ENCODE results near the gene TMCO1.
"Not testable (repeated sequence)": the region's sequence is repeated elsewhere in the genome, so short reads cannot be mapped to it uniquely, and the experiment has no call there.

Gene TMCO1

DNA sequence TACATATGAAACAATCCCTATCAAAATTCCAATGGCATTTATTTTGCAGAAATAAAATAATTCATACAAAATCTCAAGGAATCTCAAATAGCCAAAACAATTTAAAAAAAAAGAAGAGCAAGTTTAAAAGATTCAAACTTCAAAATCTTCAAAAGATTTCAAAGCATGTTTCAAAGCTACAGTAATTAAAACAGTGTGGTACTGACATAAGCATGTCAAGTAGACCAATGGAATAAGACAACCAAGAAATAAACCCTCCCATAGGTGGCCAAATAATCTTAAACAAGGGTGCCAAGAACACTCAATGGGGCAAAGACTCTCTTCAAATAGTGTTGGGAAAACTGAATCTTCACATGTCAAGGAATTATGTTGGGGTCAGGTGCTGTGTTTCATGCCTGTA, 30.7 kb upstream of the TMCO1 start:
- ChIA-PET CTCF (interaction anchor here (1.2 kb wide), 1 partner anchor 173 kb away, joined by 3 read pairs; no protein-coding TSS in a partner anchor), POLR2A (no interaction called here)
- TF ChIP-seq, protein P1, sequence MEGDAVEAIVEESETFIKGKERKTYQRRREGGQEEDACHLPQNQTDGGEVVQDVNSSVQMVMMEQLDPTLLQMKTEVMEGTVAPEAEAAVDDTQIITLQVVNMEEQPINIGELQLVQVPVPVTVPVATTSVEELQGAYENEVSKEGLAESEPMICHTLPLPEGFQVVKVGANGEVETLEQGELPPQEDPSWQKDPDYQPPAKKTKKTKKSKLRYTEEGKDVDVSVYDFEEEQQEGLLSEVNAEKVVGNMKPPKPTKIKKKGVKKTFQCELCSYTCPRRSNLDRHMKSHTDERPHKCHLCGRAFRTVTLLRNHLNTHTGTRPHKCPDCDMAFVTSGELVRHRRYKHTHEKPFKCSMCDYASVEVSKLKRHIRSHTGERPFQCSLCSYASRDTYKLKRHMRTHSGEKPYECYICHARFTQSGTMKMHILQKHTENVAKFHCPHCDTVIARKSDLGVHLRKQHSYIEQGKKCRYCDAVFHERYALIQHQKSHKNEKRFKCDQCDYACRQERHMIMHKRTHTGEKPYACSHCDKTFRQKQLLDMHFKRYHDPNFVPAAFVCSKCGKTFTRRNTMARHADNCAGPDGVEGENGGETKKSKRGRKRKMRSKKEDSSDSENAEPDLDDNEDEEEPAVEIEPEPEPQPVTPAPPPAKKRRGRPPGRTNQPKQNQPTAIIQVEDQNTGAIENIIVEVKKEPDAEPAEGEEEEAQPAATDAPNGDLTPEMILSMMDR (IDR thresholded peaks at IDR 0.05; ENCODE audit: control extremely low read depth, extremely low read depth, low read depth, missing control alignments), result no peak
- DNase-seq (ENCODE audit: extremely low spot score), result no peak

DNA sequence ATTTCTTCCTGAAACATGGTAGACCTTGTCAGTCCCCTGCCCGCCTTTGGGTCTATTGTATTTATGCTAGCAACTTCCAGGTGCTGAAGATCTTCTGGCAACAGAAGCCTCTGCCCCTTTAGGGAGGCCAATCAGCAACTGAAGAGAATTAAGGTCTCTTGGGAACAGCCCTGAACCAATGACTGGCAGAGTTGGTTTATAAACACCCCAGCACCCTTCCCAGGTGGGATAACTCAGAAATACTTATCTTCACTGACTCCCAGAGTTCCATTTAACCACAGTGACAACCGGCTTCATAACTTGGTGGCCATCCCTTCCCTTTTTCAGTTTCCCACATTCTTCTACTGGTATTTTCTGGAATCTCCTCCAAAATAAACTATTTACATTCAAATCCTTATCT, 27.2 kb upstream of the TMCO1 start:
- TF ChIP-seq, protein P1 (IDR thresholded peaks at IDR 0.05; ENCODE audit: control extremely low read depth, extremely low read depth, low read depth, missing control alignments), result no peak
- no peak for DNase-seq (ENCODE audit: extremely low spot score)
- CTCF ChIA-PET, result interaction anchor here (1.6 kb wide), 1 partner anchor 28 kb away, joined by 4 read pairs; no protein-coding TSS in a partner anchor
- POLR2A ChIA-PET, result no interaction called here

DNA sequence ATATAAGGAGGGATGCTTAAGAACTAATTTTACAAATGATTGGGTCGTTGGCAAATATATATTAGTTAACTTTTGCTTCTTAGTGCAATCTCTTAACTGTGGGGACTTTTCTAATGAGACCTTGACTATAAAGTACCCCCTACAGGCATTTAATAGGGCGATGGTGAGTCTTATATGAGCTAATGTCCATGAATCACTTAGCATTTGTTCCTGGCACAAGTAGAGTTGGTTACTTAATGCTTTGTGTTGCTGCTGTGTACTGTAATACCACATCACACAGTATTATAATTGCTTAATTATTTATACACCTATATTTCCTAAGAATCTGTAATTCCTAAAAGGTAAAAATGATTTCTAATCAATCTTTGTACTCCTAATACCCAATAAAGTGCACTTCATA, 25.3 kb upstream of the TMCO1 start:
- POLR2A ChIA-PET, result no interaction called here
- no peak for DNase-seq (ENCODE audit: extremely low spot score)
- TF ChIP-seq, protein P1 (IDR thresholded peaks at IDR 0.05; ENCODE audit: control extremely low read depth, extremely low read depth, low read depth, missing control alignments), result no peak
- CTCF ChIA-PET, result no interaction called here

DNA sequence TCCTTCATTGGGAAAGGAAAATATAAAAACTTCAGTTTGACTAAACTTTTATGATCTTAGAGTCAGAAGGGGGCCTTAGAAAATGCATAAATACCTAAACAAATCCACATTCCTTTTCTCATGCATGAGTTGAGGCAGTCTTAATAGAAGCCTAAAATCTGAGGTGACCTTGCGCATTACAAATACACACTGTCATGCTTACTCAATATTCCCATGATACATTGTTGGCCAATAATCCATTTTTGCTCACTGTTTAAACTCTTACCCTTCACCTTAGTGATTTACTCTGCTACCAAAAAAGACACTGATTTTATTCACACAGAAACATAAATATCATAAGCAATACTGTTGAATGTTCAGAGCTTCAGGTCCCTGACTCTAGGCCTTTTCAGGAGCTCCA, 19.1 kb upstream of the TMCO1 start:
- TF ChIP-seq, protein P1 (IDR thresholded peaks at IDR 0.05; ENCODE audit: control extremely low read depth, extremely low read depth, low read depth, missing control alignments), result no peak
- no peak for DNase-seq (ENCODE audit: extremely low spot score)
- CTCF ChIA-PET, result no interaction called here
- POLR2A ChIA-PET, result no interaction called here

DNA sequence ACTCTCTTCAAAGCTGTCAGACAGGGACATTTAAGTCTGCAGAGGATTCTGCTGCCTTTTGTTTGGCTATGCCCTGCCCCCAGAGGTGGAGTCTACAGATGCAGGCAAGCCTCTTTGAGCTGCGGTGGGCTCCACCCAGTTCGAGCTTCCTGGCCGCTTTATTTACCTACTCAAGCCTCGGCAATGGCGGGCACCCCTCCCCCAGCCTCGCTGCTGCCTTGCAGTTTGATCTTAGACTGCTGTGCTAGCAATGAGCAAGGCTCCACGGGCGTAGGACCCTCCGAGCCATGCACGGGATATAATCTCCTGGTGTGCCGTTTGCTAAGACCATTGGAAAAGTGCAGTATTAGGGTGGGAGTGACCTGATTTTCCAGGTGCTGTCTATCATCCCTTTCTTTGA, 14.9 kb upstream of the TMCO1 start:
- DNase-seq (ENCODE audit: extremely low spot score); POLR2A ChIA-PET; CTCF ChIA-PET: not testable (repeated sequence)

DNA sequence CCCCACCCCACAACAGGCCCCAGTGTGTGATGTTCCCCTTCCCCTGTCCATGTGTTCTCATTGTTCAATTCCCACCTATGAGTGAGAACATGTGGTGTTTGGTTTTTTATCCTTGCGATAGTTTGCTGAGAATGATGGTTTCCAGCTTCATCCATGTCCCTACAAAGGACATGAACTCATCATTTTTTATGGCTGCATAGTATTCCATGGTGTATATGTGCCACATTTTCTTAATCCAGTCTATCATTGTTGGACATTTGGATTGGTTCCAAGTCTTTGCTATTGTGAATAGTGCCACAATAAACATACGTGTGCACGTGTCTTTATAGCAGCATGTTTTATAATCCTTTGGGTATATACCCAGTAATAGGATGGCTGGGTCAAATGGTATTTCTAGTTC, 9.5 kb upstream of the TMCO1 start:
- POLR2A ChIA-PET; DNase-seq (ENCODE audit: extremely low spot score); CTCF ChIA-PET: not testable (repeated sequence)

DNA sequence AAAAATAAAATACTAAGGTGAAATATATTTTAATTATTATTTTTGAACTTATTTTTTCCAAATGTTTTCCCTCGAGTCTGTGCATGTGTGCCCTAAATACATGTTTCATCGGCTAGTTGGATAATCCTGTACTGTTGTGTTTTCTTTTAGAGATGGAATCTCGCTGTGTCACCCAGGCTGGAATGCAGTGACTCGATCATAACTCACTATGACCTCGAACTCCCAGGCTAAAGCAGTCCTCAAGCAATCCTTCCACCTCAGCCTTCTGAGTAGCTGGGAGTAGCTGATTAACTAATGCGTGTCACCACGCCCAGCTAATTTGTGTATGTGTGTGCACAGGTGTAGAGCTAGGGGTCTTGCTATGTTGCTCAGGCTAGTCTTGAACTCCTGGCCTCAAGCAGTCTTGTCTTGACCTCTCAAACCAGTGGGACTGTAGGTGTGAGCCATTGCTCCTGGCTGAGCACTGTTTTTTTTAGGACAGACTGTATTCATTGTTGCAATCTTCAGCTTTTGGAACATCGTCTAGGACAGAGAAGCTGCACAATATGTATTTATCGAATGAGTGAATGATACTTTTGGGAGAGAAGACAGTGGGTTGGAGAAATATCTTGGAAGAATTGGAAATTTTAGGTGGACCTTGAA, 4.8 kb upstream of the TMCO1 start:
- no peak for DNase-seq (ENCODE audit: extremely low spot score)
- ChIA-PET POLR2A (no interaction called here), CTCF (interaction anchor here (0.8 to 1.8 kb wide), 2 partner anchors 14 to 189 kb away, joined by 3 read pairs; no protein-coding TSS in a partner anchor)
- TF ChIP-seq, protein P1 (IDR thresholded peaks at IDR 0.05; ENCODE audit: control extremely low read depth, extremely low read depth, low read depth, missing control alignments), result no peak

DNA sequence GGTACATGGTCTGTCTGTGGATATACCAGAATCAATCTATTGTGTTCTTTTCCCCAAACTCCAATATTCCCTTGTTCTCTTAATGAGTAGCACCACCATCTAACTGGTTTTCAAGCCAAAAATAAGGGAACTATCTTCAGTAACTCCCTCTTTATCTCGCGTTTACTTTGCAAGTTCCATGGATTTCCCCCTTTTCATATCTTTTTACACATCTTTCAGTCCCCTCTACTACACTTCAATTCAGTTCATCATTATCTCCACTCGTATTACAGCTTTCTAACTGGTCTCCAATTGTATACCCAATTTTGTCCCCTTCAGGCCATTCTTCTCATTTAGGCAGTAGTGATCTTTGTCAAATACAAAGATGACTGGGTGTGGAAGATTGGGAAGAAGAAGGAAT, 4.1 kb upstream of the TMCO1 start:
- TF ChIP-seq, protein P1 (IDR thresholded peaks at IDR 0.05; ENCODE audit: control extremely low read depth, extremely low read depth, low read depth, missing control alignments), result no peak
- DNase-seq (ENCODE audit: extremely low spot score), result no peak
- POLR2A ChIA-PET, result no interaction called here
- CTCF ChIA-PET, result interaction anchor here (1.8 kb wide), 1 partner anchor 189 kb away, joined by 3 read pairs; no protein-coding TSS in a partner anchor
